Endometrial microvascular endothelial cells (primary cell): ENCODE measurements around the gene NLK. TPM values are rescaled to one million over a fixed set of nuclear protein-coding genes. Genes with fewer than 3 reads are reported as not detected.
"Not testable (repeated sequence)": the region's sequence is repeated elsewhere in the genome, so short reads cannot be mapped to it uniquely, and the experiment has no call there.

ENCODE experiments used
- in situ Hi-C: cut with HindIII; loops from 2 replicates; pipeline ENCODE4 v1.10.0; 2017; ENCODE audit warnings: low sequenced_read_pairs, low pct_unique_long_range_greater_than_20kb; ENCODE audit errors: inconsistent ontology term
- total RNA-seq: library from RNA; depleted of rRNA; stranded (reverse); fragments of >200 nt; gene quantifications from one replicate; pipeline ENCODE4 v1.2.3, GENCODE V29; 2015; ENCODE audit errors: inconsistent ontology term

NLK gene
- total RNA-seq, 1 donor from 2014 or later, result 28.0 TPM

DNA sequence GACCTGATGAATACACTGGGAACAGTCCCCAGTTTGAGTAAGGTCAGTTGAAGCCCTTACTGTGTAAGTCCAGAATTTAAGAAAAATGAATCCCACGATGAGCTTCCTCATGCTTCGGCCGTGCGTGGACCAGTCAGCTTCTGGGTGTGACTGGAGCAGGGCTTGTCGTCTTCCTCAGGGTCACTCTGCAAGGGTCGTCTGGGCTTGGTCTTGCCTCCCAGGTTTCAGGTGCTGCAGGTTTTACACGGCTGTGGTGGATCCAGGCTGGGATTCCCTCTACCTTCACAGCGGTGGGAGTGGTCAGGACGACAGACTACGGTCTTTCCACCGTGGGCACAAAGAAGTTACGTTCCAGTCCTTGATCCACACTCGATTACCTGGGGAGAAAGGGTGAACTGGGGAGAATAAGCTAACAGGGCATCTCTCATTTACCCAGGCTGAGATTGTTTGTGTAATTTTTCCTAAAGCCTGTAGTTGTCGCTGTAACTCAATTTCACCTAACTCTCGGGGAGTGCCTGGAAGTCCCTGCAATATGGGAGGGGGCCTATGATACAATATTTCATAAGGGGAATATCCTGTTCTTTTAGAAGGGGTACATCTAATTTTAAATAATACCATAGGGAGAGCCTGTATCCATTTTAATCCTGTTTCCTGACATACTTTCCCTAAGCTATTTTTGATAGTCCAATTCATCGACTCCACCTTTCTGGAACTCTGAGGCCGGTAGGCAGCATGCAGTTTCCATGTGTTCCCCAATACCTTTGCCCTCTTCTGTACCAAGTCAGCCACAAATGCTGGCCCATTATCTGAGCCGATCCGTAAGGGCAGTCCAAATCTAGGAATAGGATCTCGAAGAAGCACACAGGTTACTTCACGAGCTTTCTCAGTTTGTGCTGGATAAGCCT lies 190.7 kb downstream of the NLK start:
- in situ Hi-C loops, result not testable (repeated sequence)

DNA sequence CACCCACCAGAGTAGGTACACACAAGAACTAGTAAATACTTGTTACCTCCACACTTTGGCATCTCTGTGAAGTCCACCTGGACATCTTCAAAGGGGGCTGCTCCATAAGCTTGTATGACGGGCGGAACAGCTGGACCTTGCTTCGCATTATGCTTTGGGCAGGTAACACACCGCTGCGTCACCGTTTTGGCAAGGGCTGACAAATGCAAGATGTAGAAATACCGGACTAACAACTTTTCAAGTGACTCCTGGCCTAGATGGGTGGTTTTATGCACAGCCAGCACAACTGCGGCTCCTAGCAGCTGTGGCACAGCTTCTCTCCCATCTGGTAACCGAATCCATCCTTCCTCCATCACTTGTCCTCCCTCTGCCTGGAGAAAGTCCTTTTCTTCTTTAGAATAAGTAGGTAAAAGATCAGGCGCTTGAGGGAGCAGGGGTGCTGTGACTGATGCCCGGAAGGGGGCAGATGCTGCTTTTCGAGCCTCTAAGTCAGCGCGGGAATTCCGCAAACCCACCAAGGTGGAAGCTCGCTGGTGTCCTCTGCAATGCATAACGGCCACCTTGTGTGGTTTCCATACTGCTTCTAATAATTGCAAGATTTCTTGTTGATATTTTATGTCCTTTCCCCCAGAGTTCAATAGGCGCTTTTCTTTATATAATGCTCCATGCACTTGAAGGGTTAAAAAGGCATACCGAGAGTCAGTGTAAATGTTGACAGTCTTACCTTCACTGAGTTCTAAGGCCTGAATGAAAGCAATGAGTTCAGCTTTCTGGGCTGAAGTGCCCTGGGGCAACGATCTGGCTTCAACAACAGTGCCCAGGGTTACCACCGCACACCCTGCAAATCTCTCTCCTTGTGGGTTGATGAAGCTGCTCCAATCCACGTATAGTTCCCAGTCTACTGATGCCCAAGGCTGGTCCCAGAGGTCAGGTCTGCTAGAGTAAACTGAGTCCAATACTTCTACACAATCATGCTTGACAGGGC lies 191.7 kb downstream of the NLK start:
- in situ Hi-C loops, result not testable (repeated sequence)

DNA sequence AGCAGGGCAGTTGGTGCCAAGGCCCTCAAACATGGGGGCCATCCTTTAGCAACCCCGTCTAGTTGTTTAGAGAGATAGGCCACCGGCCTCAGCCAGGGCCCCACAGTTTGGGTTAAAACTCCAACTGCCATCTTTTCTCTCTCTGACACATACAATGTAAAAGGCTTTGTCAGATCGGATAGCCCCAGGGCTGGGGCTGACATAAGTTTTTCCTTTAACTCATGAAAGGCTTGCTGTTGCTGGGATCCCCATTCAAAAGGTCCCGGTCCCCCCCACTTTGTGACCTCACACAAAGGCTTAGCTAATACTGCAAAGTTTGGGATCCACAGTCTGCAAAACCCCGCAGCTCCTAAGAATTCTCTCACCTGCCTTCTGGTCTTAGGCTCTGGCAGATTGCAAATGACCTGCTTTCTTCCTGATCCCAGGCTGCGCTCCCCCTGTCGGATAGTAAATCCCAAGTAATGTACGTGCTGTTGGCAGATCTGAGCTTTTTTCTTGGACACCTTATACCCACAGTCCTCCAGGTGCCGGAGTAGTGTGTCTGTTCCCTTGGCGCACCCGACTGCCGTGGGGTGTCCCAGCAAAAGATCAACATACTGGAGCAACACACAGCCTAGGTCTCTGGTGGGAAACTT lies 192.7 kb downstream of the NLK start:
- in situ Hi-C loops, result not testable (repeated sequence)

- in situ Hi-C loops, result not testable (repeated sequence)
These were observed 193.7 kb downstream of the NLK start for GRCh38 chr17:28236033-28236653.

DNA sequence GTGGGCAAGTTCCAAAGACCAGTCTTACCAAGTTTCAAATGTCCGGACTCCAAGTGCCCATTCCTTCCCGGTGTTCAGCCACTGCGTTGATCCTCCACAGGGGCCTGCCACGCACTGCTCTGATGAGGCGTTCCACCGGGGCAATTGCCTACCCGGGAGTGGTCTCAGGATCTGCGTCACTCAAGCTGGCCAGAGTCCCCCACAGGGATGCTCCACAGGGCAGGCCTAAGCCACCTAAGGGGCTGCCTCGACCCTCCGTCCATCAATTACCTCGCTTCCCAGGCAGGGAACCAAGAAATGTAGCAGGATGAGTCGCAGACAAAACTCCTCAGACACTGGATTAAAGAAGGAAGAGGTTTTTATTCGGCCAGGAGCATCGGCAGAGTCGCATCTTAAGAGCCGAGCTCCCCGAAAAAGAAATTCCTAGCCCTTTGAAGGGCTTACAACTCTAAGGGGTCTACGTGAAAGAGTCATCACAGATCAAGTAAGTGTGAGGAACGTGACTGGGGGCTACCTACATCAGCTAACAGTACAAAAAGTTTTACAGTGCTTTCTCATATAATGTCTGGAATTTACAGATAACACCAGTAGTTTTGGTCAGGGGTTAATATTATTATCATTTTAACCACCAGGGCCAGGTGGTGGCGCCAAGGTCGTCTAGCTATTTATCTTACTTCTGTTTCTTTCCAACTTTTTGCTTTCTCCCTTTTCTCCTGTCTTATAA lies 196.2 kb downstream of the NLK start:
- in situ Hi-C loops, result not testable (repeated sequence)

DNA sequence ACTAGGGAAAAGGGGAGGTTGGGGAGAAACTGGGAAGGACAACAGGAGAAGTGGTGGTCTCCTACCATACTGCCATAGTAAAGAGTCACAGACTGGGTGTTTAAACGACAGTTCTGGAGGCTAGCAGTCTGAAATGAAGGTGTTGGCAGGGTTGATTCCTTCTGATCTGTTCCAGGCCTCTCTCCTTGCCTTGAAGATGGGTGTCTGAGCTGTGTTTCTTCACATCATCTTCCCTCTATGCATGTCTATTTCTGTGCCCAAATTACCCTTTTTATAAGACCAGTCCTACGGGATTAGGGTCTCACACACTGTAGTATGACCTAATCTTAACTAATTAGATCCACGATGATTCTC lies 196.8 kb downstream of the NLK start:
- in situ Hi-C loops, result no loop called here

GRCh38 chr17:28240688-28241340 lies 198.3 kb downstream of the NLK start:
- in situ Hi-C loops, result no loop called here

DNA sequence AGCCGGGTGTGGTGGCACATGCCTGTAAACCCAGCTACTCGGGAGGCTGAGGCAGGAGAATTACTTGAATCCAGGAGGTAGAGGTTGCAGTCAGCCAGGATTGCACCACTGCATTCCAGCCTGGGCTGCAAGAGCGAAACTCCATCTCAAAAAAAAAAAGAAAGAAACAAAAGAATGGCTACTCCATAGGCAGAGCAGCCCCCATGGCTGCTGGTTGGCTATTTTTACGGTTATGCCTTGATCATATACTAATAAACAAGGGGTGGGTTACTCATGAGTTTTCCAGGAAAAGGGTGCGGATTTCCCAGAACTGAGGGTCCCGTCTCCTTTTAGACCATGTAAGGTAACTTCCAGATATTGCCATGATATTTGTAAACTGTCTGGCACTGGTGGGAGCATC lies 200.3 kb downstream of the NLK start:
- in situ Hi-C loops, result no loop called here

DNA sequence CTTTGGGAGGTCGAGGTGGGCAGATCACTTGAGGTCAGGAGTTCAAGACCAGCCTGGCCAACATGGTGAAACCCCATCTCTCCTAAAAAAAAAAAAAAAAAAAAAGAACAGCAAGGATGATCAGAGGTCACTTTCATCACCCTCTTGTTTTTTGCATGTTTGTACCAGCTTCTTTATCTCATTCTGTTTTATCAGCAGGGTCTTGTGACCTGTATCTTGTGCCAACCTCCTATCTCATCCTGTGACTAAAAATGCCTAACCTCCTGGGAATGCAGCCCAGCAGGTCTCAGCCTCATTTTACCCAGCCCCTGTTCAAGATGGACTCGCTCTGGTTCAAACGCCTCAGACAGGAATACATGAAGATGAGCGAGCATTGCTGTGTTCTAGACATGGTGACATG lies 200.8 kb downstream of the NLK start:
- in situ Hi-C loops, result not testable (repeated sequence)

- in situ Hi-C loops, result no loop called here
These were observed 202.0 kb downstream of the NLK start for GRCh38 chr17:28244446-28244845.

Other genes with a start within 250 kb of the NLK start
- not detected for gene NOS2, start 242.1 kb upstream of the NLK start, total RNA-seq
- gene LYRM9, start 149.3 kb upstream of the NLK start, total RNA-seq, result 10.7 TPM